RKO (cell line): ENCODE results near the gene BCKDK.

Experiments
- DNase-seq: peaks from one replicate; pipeline ENCODE4 v3.0.0-alpha.2; 2016; ENCODE audit warnings: low spot score

BCKDK gene

DNA sequence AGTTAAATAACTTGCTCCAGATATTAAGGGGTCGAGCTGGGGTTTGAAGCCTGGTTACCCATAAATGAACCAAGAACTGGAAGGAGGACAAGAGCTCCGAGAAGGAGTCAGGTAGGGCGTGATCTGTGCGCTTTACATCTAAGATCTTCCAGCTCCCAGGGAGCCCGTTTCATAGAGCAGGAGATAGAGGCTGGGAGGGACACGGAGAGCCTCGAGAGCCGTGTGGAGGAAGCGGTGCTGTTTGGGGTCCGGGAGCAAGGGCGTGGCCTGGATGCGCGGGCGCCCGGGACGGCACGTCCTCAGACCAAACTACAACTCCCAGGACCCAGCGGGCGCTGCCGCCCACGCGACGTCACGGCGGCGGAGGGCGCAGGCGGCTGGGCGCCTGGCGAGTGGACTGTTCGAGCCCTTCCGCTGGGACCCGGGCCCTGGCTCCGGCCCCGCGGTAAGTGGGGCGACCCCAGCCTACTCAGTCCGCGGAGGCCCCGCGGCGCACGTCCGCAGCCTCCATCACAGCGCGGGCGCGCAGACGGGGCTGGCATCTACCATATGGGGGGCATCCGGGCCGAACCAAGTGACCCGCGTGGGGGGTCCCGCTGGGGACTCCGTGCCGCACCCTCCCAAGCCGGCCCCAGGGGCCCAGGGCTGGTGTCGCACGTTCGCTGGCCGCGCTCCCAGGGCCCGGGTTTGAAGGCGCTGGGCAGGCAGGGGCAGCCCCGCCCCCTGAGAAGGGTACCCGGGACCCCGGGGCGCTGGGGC lies at the start of gene BCKDK:
Gene BCKDK, plus strand, starts transcription at position 352 of the 759 bp plus-strand sequence. CDS start 838 bp downstream, outside the sequence.
- peak; percentile 88 for DNase-seq

DNA sequence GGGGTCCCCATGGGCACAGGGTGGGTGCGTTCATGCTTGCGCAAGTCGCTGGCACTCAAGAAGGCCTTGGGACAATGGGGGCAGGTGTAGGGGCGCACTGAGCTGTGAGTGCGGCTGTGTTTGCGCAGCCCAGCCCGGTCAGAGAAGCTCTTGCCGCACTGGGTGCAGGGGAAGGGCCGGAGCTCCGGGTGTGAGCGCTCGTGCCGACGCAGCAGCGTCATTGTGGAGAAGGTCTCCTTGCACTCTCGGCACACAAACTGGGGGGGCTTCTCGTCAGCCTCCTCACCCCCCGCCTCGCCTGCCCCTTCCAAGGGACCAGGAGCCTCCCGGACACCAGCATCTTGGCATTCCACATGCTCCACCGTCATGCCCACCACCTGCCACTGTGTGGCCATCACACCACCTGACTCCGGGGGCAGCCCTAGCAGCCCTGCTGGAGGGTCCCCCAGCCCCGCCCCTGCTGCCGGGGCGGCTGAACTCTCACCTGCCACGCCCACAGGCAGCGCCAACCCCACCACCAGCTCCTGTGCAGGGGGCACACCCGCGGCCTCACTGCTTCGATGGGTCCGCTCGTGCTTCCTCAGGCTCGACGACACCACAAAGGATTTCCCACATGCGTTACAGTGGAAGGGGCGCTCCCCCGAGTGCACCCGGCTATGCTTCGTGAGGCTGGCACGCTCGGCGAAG lies 46.9 kb upstream of the BCKDK start:
- DNase-seq: no peak

DNA sequence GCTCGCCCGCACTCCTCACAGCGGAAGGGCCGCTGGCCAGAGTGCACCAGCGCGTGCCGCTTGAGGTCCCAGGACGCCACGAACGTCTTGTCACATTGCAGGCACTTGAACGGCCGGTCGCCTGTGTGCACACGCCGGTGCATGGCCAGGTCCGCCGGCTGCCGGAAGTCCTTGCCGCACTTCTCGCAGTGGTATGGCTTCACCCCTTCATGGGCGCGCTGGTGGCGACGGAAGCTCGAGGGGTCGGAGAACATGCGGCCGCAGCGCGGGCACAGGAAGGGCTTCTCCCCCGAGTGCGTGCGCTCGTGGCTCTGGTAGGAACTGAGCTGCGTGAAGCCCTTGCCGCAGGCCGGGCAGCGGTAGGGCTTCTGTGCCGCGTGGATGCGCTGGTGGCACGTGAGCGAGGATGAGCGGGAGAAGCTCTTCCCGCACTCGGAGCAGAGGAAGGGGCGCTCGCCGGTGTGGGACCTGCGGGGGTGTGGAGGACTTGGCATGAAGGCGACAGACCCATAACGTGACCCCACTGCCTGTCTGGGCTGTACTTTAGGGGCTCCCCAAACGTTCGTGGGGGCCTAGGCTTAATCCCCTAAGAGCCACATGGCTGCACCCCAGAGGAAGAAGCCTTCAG lies 46.3 kb upstream of the BCKDK start:
- no peak for DNase-seq

DNA sequence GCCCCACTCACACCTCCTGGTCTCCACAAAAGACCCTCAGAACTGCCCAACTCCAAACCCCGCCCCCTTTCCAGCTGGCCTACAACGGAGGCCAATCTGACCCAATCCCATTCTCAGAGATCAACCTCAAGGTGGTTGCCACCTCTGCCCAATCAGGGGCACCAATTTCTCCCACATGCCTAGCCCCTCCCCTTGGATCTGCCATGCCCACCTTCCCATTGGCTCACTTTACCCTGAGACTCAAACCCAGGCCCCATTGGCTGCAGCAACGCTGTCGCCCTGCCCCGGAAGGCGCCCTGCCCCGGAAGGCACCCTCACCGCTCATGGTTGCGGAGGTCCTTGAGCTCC lies 44.7 kb upstream of the BCKDK start:
- DNase-seq: no peak

DNA sequence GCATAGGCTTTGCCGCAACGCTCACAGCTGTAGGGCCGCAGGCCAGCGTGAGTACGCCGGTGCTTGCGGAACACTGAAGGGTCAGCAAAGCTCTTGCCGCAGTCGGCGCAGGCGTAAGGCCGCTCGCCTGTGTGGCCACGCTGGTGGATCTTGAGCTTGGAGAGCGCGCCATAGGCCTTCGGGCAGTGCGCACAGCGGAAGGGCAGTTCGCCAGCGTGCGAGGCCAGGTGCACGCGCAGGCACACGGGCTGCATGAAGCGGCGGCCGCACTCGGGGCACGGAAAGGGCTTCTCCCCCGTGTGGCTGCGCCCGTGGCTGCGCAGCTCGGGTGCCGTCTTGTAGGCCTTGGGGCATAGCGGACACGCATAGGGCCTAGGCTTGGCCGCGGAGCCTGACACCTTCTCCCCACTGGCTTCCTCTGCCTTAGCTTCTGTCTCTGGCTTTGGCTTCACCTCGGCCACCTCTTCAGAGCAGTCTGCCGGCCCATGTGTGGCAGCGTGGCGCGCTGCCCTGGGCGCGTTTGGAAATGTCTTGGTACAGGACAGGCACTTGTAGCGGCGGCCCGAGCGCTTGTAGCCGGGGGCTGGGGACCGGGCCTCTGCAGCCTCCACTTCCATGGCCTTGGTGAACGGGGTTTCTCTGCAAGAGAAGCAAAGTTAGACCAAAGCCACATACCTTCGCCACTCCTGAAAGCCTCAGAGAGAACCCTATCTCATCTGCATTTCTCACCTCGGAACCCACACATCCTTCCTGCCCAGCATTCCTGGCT lies 44.2 kb upstream of the BCKDK start:
- DNase-seq: no peak

DNA sequence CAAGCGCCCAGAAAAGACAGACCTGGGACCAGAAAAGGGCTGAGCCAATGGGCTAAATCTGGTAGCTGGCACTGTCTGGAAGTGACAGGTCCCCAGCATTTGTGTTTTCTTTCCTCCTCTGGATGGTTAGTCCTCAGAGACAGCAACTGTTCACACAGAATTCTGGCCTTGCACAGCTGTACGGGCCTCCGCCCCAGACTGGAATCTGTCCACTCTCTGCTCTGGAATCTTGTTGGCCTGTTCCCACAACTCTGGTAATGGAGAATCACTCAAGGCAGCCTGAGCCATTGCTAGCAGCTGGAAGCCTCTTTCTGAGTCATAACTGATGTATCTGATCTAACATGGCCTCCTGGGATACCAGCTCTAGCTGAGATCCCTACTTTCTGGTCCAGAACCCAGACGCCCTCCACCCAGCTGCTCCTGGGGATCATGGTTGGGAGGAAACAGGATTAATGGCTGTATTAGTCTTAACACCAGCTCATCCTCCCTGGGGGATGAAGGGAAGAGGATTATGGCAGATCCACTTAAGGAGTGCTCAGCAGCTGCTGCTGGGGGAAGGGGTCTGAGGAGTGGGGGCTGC lies 43.2 kb upstream of the BCKDK start:
- peak; percentile 37 for DNase-seq

DNA sequence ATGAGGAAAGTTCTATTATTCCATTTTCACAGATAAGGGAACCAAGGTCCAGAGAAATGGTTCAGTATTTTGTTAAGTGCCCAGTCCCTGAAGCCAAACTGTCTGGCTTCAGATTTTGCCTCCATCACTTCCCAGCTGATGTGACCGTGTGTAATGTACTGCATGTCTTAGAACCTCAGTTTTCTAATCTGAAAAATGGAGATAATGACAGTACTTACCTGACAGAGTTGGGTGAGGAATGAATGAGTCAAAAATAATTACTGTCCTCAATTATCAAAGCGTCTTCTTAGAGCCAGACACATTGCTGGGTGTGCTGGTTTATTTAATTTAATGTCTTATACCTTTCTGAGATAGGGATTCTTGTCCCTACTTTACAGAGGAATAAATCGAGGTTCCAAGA lies 40.8 kb upstream of the BCKDK start:
- no peak for DNase-seq

DNA sequence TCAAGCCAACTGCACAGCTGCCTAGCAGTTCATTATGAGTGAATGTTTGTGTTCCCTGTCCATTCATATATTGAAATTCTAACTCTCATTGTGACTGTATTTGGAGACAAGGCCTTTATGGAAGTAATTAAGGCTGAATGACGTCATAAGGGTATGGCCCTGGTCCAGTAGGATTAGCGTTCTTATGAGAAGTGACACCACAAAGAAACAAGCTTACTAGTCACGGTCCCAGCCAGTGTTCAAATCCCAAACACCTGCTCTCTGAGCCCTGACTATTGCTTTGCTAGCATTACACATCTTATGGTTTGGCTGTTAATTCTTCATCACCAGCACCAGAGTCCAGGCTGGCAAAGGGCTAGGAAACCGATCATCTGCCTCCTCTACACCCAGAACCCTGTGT lies 36.3 kb upstream of the BCKDK start:
- DNase-seq: peak; percentile 89

DNA sequence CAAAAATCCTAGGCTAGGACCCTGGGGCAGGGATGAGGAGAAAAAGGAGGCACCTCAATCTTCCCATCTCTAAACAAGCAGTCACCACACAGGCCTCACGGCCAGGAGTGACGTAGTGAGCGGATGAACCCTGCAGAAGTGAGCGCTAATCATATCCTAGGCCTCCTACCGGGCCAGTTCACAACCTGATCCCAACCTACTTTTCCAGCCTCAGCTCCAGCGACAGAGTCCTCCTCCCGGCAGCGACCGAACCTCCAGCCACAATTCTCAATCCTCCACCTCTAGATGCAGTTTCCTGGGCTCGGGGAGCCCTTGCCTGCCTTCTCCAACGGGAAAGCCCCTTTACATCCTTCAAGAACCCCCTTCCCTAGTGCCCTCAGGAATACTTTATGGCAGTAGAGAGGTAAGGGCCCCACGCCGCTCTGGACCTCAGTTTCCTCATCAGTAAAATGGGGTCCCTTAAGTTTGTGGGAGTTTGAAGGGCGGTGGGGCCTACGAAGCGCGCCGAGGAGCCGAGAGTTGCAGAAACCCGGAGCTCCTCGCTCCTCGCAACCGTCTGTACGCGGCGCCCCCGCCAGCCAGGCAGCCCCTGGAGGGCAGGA lies 35.5 kb upstream of the BCKDK start:
- DNase-seq: peak; percentile 76

DNA sequence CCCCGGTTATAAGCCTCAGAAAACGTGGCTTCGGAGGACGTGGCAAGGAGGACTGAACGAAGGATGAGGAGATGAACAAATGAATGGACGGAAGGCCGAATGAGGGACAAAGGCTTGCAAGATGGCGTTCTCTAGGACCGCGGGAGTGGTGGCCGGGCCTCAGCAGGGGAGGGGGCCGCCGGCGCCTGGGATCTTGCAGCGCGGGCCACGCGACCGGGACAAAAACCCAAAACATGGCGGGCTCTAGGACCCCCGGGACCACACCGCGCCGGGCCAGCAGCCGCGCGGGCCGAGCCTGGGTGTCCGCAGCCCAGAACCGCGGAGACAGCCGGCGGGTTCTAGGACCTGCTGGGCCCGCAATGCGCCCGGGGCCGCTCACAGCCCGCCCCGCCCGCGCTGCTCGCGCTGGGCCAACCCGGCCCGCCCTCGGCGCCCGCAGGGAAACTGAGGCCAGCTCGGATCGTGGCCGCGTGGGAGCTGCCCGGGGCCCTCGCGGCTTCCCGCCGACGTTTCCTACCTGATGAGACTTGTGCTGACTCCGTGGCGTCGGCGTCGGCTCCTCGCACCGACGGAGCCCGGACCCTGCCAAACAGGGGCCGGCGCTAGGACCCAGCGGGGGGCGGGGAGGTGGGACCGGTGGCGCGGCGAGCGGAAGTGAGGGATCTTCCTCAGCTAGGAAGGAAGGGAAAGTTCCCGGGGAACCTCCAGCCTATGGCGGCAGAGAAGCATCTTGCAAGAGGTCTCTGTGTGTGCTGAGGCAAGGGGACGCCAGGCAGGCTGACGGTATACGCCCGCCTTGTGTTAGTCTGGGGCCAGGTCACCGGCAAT lies 34.8 kb upstream of the BCKDK start:
- peak; percentile 89 for DNase-seq

DNA sequence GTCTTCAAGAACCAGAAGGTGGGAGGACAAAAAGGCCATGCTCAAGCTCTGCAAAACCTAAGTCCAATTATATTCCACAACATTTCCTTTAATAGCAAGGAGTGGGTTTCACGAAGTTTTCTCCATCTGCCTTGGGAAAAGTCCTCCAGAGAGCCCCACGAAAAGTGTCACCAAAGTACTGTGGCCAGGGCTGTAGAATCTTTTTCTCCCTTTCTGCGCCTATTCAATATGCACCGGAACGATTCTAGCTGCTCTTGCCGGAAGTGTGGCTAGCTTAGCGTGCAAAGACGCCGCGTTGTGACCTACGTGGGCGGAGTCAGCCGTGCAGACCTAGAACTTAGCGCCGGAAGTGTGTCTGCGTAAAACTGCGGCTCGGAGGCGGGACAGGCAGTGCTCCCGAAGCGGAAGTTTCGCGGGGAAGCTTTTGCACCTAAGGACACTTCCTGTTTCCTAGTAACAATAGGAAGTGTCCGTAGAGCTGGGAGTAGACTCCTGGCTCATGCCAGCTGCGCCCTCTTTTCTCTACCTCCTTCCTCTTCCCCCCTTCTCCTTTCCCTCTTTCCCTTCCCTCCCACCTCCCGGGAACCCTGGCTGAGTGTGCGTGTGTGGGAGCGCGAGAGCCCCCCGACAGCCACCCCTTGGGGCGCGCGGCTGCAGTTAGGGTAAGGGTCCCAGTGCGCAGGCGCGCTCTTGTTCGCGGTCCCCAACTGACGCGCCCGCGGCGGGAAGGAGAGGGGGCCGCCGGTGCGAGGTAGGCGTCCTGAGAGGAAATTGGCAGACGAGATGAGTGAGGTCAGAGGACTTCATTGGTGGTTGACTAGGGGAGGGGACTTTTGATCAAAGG lies 34.0 kb upstream of the BCKDK start, which contains the start of the genes ZNF646 and ZNF668:
Gene ZNF646, plus strand, starts transcription at position 453 of the 844 bp plus-strand sequence. CDS start 1,903 bp downstream, outside the sequence.
Gene ZNF668, minus strand, starts transcription at position 271 of the 844 bp plus-strand sequence. CDS start 9,781 bp downstream, outside the sequence.
- DNase-seq: peak; percentile 100

DNA sequence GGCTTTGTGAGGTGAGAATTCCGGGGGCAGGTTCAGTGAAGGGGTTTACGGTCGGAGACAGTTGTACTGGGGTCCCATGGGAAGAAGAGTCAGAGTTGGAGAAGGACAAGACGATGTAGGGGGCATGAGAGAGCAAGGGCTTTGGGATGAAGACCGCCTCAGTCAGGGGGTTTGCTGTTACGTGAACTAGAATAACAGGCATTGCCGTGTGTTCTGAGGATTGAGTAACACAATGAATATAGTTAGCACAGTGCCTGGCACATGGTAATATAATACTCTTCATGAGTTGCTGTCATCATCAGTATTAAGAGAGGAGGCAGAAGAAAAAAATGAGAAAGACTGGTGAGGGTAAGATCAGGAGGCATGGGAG lies 33.4 kb upstream of the BCKDK start:
- no peak for DNase-seq

DNA sequence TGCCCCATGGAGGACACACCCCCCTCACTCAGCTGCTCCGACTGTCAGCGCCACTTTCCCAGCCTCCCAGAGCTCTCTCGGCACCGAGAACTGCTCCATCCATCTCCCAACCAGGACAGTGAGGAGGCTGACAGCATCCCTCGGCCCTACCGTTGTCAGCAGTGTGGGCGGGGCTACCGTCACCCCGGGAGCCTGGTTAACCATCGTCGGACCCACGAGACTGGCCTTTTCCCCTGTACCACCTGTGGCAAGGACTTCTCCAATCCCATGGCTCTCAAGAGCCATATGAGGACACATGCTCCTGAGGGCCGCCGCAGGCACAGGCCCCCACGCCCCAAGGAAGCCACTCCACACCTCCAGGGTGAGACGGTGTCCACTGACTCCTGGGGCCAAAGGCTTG lies 31.9 kb upstream of the BCKDK start:
- DNase-seq: no peak

DNA sequence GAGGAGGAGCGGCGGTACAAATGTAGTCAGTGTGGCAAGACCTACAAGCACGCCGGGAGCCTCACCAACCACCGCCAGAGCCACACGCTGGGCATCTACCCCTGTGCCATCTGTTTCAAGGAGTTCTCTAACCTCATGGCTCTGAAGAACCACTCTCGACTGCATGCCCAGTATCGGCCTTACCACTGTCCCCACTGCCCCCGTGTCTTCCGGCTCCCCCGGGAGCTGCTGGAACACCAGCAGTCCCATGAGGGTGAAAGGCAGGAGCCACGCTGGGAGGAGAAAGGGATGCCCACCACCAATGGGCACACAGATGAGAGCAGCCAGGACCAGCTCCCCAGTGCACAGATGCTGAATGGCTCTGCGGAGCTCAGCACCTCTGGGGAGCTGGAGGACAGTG lies 31.2 kb upstream of the BCKDK start:
- DNase-seq: no peak

DNA sequence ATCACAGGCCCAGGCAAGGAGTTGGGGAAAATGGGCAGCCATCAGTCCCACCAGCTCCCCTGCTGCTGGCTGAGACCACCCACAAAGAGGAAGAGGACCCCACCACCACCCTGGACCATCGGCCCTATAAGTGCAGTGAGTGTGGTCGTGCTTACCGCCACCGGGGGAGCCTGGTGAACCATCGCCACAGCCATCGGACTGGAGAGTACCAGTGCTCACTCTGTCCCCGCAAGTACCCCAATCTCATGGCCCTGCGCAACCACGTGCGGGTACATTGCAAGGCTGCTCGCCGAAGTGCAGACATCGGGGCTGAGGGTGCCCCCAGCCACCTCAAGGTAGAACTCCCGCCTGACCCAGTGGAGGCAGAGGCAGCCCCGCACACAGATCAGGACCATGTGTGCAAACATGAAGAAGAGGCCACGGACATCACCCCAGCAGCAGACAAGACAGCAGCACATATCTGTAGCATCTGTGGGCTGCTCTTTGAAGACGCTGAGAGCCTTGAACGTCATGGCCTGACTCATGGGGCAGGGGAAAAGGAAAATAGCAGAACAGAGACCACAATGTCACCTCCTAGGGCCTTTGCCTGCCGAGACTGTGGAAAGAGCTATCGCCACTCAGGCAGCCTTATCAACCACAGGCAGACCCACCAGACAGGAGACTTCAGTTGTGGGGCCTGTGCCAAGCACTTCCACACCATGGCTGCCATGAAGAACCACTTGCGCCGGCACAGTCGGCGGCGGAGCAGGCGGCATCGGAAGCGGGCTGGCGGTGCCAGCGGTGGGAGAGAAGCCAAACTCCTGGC lies 30.4 kb upstream of the BCKDK start:
- no peak for DNase-seq

DNA sequence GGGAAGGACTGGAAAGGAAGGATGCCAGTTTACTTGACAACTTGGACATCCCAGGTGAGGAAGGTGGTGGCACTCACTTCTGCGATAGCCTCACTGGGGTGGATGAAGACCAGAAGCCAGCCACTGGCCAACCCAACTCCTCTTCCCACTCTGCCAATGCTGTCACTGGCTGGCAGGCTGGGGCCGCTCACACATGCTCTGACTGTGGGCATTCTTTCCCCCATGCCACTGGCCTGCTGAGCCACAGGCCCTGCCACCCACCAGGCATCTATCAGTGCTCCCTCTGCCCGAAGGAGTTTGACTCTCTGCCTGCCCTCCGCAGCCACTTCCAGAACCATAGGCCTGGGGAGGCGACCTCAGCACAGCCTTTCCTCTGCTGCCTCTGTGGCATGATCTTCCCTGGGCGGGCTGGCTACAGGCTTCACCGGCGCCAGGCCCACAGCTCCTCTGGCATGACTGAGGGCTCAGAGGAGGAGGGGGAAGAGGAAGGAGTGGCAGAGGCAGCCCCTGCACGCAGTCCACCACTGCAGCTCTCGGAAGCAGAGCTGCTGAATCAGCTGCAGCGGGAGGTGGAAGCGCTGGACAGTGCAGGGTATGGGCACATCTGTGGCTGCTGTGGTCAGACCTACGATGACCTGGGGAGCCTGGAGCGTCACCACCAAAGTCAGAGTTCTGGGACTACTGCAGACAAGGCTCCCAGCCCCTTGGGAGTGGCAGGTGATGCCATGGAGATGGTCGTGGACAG lies 29.4 kb upstream of the BCKDK start:
- DNase-seq: no peak

DNA sequence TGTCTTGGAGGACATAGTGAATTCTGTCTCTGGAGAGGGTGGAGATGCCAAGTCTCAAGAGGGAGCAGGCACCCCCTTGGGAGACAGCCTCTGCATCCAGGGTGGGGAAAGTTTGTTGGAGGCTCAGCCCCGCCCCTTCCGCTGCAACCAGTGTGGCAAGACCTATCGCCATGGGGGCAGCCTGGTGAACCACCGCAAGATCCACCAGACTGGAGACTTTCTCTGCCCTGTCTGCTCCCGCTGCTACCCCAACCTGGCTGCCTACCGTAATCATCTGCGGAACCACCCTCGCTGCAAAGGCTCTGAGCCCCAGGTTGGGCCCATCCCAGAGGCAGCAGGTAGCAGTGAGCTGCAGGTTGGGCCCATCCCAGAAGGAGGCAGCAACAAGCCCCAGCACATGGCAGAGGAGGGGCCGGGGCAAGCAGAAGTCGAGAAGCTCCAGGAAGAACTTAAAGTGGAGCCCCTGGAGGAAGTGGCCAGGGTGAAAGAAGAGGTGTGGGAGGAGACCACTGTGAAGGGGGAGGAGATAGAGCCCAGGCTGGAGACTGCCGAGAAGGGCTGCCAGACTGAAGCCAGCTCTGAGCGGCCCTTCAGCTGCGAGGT lies 28.7 kb upstream of the BCKDK start:
- no peak for DNase-seq
